Measurements from ENCODE around the gene RGS9.
"Not testable (repeated sequence)": the region's sequence is repeated elsewhere in the genome, so short reads cannot be mapped to it uniquely, and the experiment has no call there.

Gene RGS9

DNA sequence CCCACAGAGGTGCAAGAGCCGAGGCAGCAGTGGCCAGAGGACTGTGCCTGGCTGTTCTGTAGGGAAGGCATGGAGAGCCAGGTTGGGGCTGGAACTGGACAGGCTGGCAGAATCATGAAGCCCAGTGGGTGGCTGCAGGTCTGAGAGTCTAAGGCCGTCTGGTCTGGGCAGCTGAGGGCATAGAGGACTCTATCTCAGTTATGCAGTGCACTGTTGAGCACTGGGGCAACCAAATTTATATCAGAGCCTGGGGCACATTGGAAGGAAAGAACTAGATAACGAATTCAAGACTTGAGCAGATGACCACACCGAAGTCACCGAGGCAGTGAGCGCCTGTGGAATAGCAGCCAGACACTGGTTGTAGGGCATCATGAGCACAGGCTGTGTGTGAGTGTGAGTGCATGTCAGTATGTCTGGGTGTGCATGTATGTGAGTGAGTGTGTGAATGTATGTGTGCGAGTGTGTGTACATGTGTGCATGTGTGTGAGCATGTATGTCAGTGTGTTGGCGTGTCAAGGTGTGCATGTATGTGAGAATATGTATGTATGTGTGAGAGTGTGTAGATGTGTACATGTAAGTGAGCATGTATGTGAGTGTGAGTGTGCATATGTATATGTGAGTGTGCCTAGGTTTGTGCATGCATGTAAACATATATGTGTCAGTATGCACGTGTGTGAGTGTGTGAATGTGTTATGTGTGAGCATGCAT lies 37.0 kb downstream of the RGS9 start:
- Histone ChIP-seq H3K27me3 (replicated peaks; ENCODE audit: control insufficient read depth, insufficient read depth, low read length) (peaks cover 7% of the 10 kb centered on the region), H3K4me1 (ENCODE audit: control insufficient read depth, insufficient read depth, low read length) (peaks cover 3% of the 10 kb centered on the region), H3K36me3 (ENCODE audit: control insufficient read depth, insufficient read depth, low read length, severe bottlenecking) (no peaks in the 10 kb centered on the region), H3K9me3 (ENCODE audit: control insufficient read depth, low read length) (no peaks in the 10 kb centered on the region), H3K4me3 (ENCODE audit: low read length) (no peak overlapping the region), H3K9ac (ENCODE audit: low read length) (no peak overlapping the region)
- no peak for DNase-seq (ENCODE audit: low read depth)

DNA sequence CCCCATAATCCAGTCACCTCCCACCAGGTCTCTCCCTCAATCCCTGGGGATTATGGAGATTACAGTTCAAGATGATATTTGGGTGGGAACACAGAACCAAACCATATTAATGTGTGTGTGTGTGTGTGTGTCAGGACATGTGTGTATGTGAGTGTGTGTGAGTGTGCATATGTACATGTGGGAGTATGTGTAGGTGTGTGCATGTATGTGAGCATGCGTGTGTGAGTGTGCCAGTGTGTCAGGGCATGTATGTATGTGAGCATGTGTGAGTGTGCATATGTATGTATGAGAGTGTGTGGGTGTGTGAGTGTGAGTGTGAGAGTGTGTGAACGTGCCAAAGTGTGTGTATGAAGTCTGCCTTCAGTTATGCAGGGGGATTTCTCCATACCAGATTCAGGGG lies 37.8 kb downstream of the RGS9 start:
- no peak for DNase-seq (ENCODE audit: low read depth)
- H3K9me3 ChIP-seq (ENCODE audit: control insufficient read depth, low read length), result no peaks in the 10 kb centered on the region
- H3K4me3 ChIP-seq (ENCODE audit: low read length), result no peak overlapping the region
- peaks cover 3% of the 10 kb centered on the region for H3K4me1 ChIP-seq (ENCODE audit: control insufficient read depth, insufficient read depth, low read length)
- no peaks in the 10 kb centered on the region for H3K36me3 ChIP-seq (ENCODE audit: control insufficient read depth, insufficient read depth, low read length, severe bottlenecking)
- H3K27me3 ChIP-seq (replicated peaks; ENCODE audit: control insufficient read depth, insufficient read depth, low read length), result peaks cover 7% of the 10 kb centered on the region
- no peak overlapping the region for H3K9ac ChIP-seq (ENCODE audit: low read length)

DNA sequence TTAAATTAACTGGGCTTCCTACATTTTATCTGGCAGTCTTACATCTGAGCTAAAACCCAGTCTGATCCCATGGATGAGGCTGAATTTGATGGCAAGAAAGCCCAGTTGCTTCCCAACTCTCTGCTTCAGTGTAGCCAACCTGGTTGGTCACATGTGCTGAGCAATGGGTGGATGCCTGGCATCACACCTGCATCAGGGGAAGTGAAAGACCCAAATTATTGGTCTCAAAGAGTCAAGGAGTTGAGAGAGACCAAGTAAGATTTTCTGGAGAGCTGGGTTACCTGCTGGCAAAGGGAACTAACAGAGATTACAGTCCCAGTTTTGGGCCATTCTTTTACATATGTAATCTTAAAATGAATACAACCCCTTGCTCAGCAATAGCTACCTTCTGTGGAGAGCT lies 38.8 kb downstream of the RGS9 start:
- no peak for DNase-seq (ENCODE audit: low read depth)
- H3K4me1 ChIP-seq (ENCODE audit: control insufficient read depth, insufficient read depth, low read length), result peaks cover 3% of the 10 kb centered on the region
- H3K27me3 ChIP-seq (replicated peaks; ENCODE audit: control insufficient read depth, insufficient read depth, low read length), result peaks cover 7% of the 10 kb centered on the region
- no peaks in the 10 kb centered on the region for H3K9me3 ChIP-seq (ENCODE audit: control insufficient read depth, low read length)
- no peak overlapping the region for H3K4me3 ChIP-seq (ENCODE audit: low read length)
- H3K9ac ChIP-seq (ENCODE audit: low read length), result no peak overlapping the region
- no peaks in the 10 kb centered on the region for H3K36me3 ChIP-seq (ENCODE audit: control insufficient read depth, insufficient read depth, low read length, severe bottlenecking)

DNA sequence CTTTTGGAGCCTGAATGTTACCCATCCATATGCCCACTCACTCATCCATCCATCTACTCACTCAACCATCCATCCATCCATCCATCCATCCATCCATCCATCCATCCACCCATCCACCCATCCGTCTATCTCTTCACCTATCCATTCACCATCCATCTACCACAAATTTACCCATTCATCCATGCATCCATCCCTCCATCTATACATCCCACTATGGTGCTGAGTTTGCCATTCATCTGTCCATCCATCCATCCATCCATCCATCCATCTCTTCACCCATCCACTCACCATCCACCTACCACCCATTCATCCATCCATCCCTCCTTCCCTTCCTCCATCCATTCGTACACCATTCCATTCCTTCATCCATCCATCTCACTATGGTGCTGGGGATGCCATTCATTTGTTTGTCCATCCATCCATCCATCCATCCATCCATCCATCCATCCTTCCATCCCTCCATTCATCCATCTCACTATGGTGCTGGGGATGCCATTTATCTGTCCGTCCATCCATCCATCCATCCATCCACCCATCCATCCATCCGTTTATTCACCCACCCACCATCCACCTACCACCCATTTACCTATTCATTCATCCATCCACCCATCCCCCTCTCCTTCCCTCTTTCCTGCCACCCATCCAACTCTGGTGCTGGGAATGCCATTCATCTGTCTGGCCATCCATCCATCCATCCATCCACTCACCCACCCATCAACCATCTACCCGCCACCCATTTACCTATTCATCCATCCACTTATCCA lies 39.7 kb downstream of the RGS9 start:
- no peak for DNase-seq (ENCODE audit: low read depth)

DNA sequence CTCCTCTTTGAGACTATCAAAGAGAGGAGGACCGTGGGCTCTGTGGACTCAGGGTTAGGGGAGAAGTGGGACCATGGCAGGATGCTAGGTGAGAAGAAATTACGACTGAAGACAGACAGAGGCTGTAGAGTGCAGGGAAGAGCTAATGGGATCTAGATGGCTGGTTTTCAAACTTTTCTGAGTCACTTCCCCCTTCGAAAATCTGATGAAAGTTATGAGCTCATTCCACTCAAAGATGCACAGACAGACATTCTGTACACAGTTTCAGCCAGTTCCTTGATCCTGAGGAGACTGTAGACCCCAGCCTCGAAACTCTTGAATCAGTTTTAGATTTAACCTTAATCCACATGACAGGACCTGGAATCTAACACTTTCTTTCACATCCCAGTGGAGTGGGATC lies 40.7 kb downstream of the RGS9 start:
- H3K27me3 ChIP-seq (replicated peaks; ENCODE audit: control insufficient read depth, insufficient read depth, low read length), result peaks cover 7% of the 10 kb centered on the region
- H3K9ac ChIP-seq (ENCODE audit: low read length), result no peak overlapping the region
- no peaks in the 10 kb centered on the region for H3K9me3 ChIP-seq (ENCODE audit: control insufficient read depth, low read length)
- peak; percentile 39 for DNase-seq (ENCODE audit: low read depth)
- no peaks in the 10 kb centered on the region for H3K36me3 ChIP-seq (ENCODE audit: control insufficient read depth, insufficient read depth, low read length, severe bottlenecking)
- H3K4me1 ChIP-seq (ENCODE audit: control insufficient read depth, insufficient read depth, low read length), result peaks cover 3% of the 10 kb centered on the region
- no peak overlapping the region for H3K4me3 ChIP-seq (ENCODE audit: low read length)

More for the DNA sequence above, 39.7 kb downstream of the RGS9 start:
- Histone ChIP-seq H3K9ac (ENCODE audit: low read length) (no peak overlapping the region), H3K4me1 (ENCODE audit: control insufficient read depth, insufficient read depth, low read length) (peaks cover 3% of the 10 kb centered on the region), H3K27me3 (replicated peaks; ENCODE audit: control insufficient read depth, insufficient read depth, low read length) (peaks cover 7% of the 10 kb centered on the region), H3K4me3 (ENCODE audit: low read length) (no peak overlapping the region), H3K9me3 (ENCODE audit: control insufficient read depth, low read length) (no peaks in the 10 kb centered on the region), H3K36me3 (ENCODE audit: control insufficient read depth, insufficient read depth, low read length, severe bottlenecking) (no peaks in the 10 kb centered on the region)

DNA sequence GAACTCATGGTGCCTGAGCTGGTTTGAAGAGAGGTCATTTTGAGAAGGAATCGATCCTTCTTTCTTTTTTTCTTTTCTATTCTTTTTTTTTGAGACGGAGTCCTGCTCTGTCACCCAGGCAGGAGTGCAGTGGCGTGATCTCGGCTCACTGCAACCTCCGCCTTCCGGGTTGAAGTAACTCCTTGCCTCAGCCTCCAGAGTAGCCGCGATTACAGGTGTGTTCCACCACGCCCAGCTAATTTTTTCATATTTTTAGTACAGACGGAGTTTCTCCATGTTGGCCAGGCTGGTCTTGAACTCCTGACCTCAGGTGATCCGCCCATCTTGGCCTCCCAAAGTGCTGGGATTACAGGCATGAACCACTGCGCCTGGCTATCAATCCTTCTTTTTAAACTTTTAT lies 43.1 kb downstream of the RGS9 start:
- H3K9me3 ChIP-seq (ENCODE audit: control insufficient read depth, low read length); DNase-seq (ENCODE audit: low read depth); H3K27me3 ChIP-seq (replicated peaks; ENCODE audit: control insufficient read depth, insufficient read depth, low read length); H3K9ac ChIP-seq (ENCODE audit: low read length); H3K4me1 ChIP-seq (ENCODE audit: control insufficient read depth, insufficient read depth, low read length); H3K36me3 ChIP-seq (ENCODE audit: control insufficient read depth, insufficient read depth, low read length, severe bottlenecking); H3K4me3 ChIP-seq (ENCODE audit: low read length): not testable (repeated sequence)

DNA sequence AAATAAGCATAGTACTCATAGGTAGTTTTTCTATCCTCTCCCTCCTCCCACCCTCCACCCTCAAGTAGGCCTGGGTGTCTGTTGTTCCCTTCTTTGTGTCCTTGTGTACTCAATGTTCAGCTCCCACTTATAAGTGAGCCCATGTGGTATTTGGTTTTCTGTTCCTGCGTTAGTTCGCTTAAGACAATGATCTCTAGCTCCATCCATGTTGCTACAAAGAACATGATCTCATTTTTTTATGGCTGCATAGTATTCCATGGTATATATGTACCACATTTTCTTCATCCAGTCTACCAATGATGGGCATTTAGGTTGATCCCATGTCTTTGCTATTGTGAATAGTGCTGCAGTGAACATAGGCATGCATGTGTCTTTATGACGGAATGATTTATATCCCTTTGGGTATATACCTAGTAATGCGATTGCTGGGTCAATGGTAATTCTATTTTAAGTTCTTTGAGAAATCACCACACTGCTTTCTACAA lies 43.6 kb downstream of the RGS9 start:
- not testable (repeated sequence) for H3K36me3 ChIP-seq (ENCODE audit: control insufficient read depth, insufficient read depth, low read length, severe bottlenecking); H3K9ac ChIP-seq (ENCODE audit: low read length); H3K4me3 ChIP-seq (ENCODE audit: low read length); H3K4me1 ChIP-seq (ENCODE audit: control insufficient read depth, insufficient read depth, low read length); DNase-seq (ENCODE audit: low read depth); H3K27me3 ChIP-seq (replicated peaks; ENCODE audit: control insufficient read depth, insufficient read depth, low read length); H3K9me3 ChIP-seq (ENCODE audit: control insufficient read depth, low read length)

DNA sequence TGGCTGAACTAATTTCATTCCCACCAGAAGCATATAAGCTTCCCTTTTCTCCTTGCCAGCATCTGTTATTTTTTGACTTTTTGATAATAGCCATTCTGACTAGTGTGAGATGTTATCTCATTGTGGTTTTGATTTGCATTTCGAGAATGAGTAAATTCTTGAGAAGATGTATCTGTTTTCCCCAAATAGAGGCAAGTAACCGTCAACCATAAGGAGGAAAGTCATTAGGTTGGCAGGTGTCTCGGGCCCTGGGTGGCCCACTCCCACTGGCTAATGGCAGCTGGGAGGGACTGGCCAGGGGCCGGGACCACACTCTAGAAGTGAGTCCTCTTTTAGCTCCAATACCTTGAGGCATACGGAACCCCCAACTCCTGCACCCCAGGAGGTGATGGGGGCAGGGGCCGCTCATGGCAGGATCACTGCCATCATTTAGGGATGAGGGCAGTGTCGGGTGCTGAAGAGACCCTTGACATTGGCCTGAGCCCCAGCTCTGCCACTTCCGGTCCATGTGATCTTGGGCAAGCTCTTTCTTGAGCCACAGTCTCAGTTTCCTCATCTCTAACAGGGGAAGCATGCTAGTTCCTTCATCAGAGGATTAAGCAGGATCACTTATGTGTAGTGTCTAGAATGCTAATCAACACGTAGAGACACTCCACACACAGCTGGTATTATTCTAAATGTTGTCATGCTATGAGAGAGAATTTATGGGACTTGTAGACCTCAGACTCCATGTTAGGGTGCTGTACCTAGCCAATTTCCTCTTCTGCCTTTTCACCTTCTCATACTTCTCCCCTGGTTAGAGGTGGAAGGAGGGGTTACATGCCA lies 44.3 kb downstream of the RGS9 start:
- DNase-seq (ENCODE audit: low read depth), result no peak
- no peak overlapping the region for H3K4me3 ChIP-seq (ENCODE audit: low read length)
- H3K27me3 ChIP-seq (replicated peaks; ENCODE audit: control insufficient read depth, insufficient read depth, low read length), result peaks cover 2% of the 10 kb centered on the region
- H3K36me3 ChIP-seq (ENCODE audit: control insufficient read depth, insufficient read depth, low read length, severe bottlenecking), result no peaks in the 10 kb centered on the region
- peaks cover 6% of the 10 kb centered on the region for H3K4me1 ChIP-seq (ENCODE audit: control insufficient read depth, insufficient read depth, low read length)
- H3K9ac ChIP-seq (ENCODE audit: low read length), result no peak overlapping the region
- no peaks in the 10 kb centered on the region for H3K9me3 ChIP-seq (ENCODE audit: control insufficient read depth, low read length)

DNA sequence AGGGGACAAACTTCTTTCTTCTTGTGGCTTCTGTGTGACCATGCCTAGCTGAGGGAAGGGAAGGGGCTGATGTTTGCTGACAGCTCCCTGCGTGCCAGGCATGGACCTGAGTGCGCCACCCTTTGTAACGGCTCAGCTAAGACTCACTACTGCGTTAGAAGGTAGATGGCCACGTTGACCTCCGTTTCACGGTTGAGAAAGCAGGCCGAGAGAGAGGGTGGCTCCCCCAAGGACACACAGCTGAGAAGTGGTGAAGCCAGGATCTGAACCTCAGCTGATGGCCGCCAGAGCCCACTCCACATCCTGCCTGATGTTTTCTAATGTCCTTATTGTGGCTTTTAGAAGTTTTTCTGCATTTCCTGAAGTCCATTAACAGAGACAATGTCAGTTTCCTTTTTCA lies 45.1 kb downstream of the RGS9 start:
- no peak overlapping the region for H3K4me3 ChIP-seq (ENCODE audit: low read length)
- no peak for DNase-seq (ENCODE audit: low read depth)
- H3K27me3 ChIP-seq (replicated peaks; ENCODE audit: control insufficient read depth, insufficient read depth, low read length), result peaks cover 2% of the 10 kb centered on the region
- no peaks in the 10 kb centered on the region for H3K36me3 ChIP-seq (ENCODE audit: control insufficient read depth, insufficient read depth, low read length, severe bottlenecking)
- peaks cover 6% of the 10 kb centered on the region for H3K4me1 ChIP-seq (ENCODE audit: control insufficient read depth, insufficient read depth, low read length)
- H3K9me3 ChIP-seq (ENCODE audit: control insufficient read depth, low read length), result no peaks in the 10 kb centered on the region
- H3K9ac ChIP-seq (ENCODE audit: low read length), result no peak overlapping the region

DNA sequence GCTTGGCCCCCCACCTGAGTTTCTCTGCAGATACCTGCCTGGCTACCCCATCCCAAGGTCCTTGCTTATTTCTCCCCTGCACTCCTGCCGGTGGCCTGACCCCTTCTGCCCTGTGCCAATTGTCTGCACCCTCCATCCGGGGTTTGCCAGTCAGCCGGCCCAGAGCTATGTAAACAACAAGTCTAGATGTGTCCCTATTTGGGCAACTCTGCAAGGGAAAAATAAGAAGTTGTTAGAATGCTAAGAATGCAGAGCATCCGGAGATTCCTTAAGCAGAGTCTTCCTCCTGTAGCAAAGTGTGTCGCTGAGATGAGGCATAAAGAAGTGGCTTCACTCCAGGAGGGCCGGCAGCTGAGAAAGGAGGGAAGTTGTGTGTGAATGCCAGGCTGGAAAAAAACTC lies 46.6 kb downstream of the RGS9 start:
- H3K27me3 ChIP-seq (replicated peaks; ENCODE audit: control insufficient read depth, insufficient read depth, low read length), result peaks cover 2% of the 10 kb centered on the region
- no peaks in the 10 kb centered on the region for H3K36me3 ChIP-seq (ENCODE audit: control insufficient read depth, insufficient read depth, low read length, severe bottlenecking)
- peaks cover 5% of the 10 kb centered on the region for H3K9me3 ChIP-seq (ENCODE audit: control insufficient read depth, low read length)
- peak; percentile 61 for DNase-seq (ENCODE audit: low read depth)
- no peak overlapping the region for H3K9ac ChIP-seq (ENCODE audit: low read length)
- peaks cover 3% of the 10 kb centered on the region for H3K4me1 ChIP-seq (ENCODE audit: control insufficient read depth, insufficient read depth, low read length)
- no peak overlapping the region for H3K4me3 ChIP-seq (ENCODE audit: low read length)

Data from adipocyte (in vitro differentiated cells).